ENCODE results near the gene KRTAP4-9.

DNA sequence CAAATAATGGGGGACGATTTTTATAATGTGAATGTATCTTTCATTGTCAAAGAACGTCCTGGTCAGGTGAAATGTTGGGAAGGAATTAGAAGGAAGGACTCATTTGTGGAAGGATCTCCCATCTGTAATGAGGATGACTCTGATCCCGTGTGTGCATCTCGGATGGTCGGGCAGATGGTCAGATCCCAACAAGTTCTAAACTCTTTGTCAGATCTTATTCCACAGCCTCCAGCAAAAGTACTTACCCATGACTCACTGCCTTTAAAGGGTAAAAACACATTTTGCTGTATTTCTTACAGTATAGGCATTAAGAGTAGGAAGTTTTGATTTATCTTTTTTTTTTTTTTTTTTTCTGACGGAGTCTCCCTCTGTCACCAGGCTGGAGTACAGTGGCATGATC lies 6.7 kb upstream of the KRTAP4-9 start:
- TF ChIP-seq, protein P1, sequence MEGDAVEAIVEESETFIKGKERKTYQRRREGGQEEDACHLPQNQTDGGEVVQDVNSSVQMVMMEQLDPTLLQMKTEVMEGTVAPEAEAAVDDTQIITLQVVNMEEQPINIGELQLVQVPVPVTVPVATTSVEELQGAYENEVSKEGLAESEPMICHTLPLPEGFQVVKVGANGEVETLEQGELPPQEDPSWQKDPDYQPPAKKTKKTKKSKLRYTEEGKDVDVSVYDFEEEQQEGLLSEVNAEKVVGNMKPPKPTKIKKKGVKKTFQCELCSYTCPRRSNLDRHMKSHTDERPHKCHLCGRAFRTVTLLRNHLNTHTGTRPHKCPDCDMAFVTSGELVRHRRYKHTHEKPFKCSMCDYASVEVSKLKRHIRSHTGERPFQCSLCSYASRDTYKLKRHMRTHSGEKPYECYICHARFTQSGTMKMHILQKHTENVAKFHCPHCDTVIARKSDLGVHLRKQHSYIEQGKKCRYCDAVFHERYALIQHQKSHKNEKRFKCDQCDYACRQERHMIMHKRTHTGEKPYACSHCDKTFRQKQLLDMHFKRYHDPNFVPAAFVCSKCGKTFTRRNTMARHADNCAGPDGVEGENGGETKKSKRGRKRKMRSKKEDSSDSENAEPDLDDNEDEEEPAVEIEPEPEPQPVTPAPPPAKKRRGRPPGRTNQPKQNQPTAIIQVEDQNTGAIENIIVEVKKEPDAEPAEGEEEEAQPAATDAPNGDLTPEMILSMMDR (IDR thresholded peaks at IDR 0.05), result no peak
- TF ChIP-seq EP300 (IDR thresholded peaks at IDR 0.05), result no peak
- TF ChIP-seq POLR2A (IDR thresholded peaks at IDR 0.05), result no peak
- no peak for TF ChIP-seq POLR2AphosphoS5 (IDR thresholded peaks at IDR 0.05)

All from suprapubic skin (tissue), 4 donors.